Right hindlimb (tissue), 1 donor: ENCODE data around the gene ALK.

Source experiments
- DNase-seq: peaks from one replicate; pipeline ENCODE4 v3.0.0-alpha.2; 2018

Gene ALK

DNA sequence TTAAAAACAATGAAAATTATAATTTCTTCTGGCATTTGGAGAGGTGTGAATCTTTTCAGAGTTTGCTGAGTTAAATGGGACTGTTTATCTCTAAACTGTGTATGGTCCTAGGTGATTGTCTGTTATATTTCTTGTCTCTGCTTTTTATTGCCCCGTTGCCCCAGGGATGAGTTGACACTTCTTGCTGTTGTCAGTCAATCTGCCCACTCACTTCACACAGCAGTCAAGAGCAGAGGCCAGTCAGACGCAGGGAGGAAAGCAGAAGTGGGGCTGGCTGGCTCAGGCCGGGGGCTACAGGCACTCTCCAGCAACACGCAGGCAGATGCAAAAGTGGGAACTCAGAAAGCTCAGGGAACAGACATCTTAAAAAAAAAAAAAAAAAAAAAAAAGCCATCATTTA, 441.0 kb downstream of the ALK start:
- DNase-seq: no peak

DNA sequence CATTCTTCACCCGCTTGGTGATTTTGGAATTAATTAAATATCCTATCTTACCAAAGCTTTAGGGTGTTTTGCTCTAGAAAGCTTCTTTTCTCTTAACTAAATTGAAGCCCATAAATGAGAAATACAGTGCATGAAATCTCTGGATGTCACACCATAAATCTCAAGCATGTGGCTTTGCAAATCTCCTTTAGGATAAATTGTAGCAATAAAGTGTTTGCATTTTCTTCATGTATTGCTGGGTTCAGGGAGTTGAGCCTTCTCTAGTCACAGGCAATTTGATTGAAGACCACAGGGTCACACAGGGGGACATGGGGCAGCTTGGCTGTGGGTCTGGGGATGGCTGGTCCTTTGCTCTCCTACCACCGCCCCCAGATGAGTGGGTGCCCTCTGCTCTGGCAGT, 442.0 kb downstream of the ALK start:
- DNase-seq: no peak

DNA sequence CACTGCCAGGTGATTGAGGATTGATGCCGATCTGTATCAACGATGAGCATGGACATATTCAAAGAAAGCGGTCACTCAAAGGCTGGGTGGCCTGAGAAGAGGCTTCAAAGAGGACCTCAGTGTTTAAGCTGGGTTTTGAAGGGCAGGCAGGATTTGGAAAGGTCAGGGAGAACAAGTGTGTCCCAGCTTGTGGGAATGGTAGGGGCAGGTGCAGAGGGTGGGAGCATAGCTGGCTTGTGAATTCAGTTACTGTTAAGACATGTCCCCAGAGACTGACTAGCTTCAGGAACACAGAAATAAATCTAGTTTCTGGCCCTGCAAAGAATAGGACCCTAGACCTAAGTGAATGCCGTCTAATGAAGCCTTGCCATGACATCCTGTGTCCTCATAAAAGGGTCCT, 442.7 kb downstream of the ALK start:
- no peak for DNase-seq

DNA sequence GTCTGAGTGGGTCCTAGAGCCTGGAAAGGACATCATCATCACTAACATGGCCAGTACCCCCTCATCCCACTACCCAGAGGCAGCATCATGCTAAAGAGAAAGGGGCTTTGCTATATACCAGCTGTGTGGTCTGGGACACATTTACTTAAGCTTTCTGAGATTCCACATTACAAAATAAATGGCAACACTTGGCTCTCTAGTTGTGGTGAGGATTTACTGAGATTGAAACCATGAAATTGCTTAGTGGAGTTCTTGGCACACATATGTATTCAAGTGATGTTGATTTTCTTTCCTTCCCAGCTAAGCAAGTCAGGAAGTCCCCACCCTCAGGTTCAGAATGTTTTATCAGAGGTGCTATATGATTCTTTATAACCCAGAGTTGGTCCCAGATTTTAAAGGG, 444.2 kb downstream of the ALK start:
- DNase-seq: no peak

DNA sequence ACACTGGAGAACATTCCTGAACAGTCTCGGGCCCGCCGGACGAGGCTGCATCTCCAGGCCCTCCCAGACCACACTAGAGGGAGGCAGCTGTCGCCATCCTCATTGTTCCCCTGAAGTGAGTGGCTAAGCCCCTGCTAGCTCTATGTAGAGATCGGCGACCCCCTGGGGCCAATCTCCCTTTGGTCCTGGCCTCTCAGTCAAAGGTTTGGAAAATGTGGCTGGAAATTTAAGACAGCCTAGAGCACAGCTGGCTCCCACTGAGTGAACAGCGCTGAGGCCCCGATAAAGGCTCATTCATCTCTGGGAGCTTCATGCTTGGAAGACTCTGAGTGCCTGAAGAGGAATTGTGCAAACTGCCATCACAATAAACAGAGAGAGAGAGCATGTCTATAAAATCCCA, 445.9 kb downstream of the ALK start:
- DNase-seq: no peak

DNA sequence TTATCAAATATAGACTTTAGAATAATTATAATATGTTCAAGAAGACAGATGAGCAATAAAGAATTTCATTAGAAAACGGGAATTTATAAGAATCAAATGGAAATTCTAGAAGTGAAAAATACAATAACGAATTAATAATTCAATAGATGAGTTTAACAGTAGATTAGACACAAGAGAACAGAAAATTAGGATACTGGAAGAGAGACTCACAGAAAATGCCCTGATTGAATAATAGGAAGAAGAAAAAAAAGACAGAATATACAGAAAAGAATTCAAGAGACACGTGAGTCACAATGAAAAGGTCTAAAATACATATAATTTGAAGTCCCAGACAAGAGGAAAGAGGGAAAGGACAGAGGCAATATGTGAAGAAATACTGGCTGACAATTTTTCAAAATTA, 451.4 kb downstream of the ALK start:
- DNase-seq: no peak

DNA sequence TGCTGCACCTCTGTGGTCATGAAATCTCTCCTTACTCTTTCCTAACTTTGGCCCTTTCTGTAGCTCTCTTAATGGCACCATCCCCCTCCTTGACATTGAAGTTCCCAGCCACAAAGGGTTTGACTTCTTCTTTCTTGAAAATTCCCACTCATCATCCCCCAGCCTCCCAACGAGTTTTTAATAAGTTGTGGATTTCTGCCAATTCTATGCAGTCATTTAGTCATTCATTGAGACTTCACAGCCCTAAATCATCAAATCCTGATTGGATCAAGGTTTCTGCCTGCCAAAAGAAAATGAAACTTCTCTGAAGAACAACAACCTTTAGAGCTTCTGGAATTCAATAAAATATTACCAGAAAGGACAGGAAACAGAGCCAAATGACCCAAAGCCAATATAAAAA, 451.9 kb downstream of the ALK start:
- DNase-seq: no peak

DNA sequence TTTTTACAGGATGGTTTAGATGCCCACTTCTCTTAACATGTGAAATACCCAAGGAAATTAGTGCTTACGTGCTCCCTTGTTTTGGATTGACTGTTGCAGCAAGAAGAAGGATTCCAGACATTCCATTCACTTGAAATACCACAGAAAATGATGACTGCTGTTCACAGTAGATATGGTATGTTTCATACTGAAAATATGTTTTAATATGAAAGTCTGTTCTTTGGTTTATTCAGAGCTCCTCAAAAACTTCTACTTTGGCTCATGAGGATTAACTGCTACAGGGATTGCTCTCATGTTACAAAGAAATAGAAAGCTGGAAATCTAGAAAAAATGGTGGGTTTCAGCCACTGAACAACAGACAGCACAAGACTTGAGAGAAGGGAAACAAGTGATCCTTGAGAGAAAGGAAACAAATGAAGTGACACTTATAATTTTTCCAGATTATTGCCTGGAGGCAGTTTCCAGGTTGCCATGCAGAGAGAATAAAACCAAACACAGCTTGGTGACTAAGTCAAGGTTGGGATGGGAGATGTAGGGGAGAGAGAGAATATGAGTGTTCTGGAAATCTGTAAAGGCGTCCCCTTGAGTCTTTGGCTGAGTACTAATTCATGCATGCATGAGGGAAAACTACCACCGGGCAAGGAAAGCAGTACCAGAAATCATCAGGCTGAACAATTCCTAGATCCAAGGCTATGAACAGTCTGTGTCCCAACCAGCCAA, 458.0 kb downstream of the ALK start:
- DNase-seq: no peak

DNA sequence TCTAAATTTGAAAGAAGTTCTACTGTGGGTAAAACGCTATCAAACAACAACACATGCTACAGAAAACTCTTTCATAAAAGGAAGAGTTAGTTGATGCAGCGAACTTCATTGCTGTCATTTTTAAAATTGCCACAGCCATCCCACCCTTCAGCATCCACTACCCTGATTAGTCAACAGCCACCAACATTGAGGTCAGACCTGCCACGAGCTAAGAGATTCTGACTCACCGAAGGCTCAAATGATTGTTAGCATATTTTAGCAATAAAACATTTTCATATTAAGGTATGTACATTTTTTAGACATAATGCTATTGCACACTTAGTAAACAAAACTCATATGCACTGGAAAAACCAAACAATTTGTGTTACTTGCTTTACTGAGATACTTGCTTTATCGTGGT, 459.1 kb downstream of the ALK start:
- DNase-seq: no peak

DNA sequence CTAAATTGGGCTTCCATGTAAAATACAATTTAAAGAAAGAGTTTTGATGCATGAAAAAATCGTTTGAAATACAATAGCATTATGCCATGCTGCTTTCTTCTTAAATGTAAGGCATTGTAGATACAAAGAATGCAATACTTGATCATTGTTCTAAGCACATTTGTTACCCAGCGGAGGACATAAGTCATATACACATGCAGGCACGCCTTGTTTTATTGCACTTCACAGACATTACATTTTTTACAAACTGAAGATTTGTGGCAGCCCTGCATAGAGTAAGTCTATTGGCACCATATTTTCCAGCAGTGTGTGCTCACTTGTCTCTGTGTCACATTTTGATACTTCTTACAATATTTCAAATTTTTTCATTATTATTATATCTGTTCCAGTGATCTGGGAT, 461.2 kb downstream of the ALK start:
- no peak for DNase-seq

DNA sequence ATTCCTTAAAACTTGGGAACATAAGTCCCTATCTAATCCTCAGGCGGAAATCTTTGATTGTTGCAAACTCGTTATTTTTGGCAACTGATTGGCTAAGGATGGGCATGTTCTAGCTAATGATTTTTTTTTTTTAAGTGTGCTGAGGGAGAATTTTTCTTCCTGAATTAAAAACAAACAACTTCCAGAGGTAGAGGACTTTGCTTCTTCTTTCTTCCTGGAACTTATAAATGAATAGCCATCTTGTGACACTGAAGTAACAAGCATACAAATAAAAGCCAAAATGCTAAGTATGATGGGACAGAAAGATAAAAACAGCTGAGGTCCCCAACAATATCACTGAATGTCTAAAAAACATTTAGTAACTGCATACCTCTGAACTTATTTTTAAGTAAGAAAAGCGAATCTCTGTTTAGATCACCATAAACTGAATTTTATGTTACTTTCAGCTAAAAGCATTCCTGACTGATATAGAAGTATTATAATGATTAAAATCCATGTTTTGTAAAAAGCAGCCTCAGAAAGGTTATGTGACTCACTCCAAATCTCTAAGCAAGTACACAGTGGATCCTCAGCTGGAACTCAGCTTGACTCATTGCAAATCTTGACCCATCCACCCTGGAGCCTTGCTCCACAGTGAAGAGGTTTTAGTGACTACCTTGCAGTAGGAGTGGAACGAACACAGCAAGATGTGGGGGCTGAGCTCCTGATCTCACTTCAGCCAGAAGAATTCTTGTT, 461.8 kb downstream of the ALK start:
- no peak for DNase-seq

DNA sequence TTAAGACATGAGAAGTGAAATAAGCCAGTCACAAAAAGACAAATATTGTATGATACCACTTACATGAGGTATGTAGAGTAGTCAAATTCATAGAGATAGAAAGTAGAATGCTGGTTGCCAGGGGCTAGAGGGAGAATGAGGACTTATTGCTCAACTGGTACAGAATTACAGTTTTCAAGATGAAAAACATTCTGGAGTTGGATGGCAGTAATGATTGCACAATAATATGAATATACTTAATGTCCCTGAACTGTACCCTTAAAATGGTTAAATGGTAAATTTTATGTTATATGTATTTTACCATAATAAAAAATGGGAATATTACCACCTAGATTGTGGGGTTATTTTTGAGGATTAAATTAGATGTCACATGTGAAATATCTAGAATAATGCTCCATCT, 465.0 kb downstream of the ALK start:
- DNase-seq: no peak

DNA sequence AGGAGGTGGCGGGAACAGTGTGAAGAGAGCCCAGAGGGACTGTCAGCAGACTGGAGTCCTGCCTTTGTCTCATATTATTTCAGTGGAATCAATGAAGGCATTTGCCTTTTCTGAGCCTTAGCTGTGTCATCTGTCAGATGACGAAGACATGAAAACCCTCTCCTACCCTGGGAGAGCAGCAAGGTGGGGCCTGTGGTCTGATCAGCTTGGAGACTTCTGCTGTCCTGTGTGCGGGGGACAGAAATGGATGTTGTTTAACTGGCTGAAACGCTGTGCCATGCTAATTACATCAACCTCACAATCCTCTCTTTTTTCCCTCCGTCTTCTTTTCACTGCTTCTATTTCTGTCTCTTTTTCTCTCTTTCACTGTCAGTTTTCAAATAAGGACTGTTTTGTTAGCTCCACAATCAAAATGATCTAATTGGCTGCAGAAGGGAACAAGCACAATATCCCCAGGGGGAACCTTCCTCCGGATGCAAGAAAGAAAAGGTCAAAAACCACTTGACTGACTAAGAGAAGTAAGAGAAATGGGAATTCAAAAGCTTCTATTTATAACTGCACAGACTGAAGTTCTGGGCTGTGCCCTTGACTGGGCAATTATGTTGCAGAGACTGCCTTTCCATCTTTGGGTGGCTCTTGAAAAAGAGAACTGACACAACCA, 466.1 kb downstream of the ALK start:
- no peak for DNase-seq

DNA sequence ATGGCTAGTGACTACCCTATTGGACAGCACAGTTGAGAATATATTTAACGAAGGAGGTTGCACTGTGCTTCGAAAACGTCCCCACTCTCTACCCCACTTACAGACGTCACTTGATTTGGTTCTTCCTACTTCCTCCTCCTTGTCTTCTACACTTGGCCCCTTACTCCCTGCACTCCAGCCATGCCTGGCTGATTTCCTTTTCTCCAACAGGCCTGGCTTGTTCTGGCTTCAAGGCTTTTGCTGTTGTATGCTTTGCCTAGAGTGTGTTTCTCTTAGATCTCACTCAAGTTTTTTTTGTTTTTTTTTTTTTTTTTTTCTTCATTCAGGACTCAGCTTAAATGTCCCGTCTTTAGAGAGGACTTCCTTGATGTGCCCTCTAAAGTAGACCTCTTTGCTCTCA, 469.4 kb downstream of the ALK start:
- no peak for DNase-seq

DNA sequence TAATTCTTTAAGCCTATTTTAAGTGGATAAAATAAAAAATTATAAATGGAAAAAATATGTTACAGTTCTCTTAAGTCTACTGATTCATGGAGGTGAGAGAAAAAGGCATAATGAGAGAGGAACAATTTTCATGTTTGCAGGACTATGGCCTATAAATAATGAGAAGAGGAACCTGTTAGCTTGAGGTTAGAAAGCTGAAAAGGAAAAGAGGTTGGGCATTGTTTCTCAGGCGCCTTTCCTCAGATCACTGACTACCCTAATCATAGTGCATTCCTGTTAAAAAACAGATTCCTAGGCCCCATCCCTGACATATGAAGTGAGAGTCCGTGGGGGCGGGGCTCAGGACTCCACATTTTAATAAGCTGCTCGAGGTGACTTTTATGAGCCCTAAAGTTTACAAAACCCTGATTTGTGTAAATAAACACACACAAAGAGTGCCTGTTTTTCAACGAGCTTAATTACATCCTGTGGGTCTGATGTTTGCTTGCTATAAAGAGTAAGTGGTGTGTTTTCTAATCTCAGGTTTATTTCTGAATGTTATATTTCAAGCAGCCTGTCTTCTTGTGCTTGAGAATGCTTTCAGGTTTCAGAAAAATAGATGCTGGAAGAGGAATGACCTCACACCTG, 470.7 kb downstream of the ALK start:
- no peak for DNase-seq

DNA sequence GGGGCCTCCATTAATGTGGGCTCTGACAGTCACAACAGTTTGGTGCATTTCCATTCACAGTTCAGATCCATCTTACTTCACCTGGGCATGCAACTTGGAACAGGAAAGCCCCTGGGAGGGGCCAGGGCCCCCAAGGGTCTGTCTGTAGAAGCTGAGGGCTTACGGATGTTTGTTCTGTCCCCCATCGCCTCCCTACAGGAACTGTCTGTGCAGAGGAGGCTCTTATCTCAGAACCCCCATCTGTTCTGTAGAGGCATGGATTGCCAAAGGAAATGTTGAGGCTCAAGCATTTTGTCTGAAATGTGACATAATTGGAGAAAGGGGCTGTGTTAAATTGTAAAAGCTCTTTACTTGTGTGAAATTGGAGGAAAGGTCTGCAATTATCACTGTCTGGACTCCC, 471.9 kb downstream of the ALK start:
- DNase-seq: no peak

DNA sequence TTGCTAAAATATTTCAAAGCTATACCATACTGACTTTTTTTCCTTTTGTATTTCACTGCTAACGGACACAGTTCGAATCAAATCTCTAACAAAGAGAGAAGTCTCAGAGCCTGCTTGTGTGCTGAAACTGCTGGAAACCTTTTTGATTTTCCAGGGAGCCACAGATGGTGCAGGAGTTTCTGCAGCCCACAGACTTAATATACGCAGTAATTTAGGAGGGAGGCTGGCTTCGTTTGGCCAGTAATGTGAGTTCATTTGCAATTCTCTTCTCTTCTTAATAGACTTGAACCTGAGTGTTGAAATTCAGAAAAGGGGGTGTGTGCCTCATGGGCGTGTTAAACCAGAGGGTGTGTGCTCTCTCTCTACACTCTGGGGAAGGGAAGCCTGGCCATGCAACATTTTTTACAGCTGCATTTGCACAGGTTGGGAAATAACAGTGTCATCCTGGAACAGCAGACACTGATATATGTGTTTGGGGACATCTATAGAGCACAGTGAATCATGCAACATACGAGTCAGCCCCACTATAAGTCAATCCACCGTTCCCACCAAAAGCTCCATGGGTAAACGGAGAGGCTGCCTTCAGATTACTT, 473.2 kb downstream of the ALK start:
- no peak for DNase-seq

DNA sequence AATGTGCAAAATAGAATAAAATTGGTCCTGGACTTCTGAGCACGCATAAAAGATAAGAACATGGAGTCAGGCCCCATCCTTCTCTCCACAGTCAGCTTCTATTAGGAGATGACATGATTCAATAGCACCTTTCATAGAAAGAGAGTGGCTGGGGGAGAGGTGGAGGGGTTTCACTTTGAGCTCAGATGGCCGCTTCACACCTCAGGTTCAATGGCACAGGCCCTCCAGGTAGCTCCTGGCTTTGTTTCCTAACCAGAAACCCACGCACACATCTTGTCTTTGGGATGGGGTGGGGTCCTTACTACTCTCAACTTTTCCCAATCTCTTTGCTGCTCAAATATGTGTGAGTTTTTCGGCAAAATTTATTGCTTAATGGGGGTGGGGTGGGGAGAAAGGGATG, 473.9 kb downstream of the ALK start:
- DNase-seq: no peak

DNA sequence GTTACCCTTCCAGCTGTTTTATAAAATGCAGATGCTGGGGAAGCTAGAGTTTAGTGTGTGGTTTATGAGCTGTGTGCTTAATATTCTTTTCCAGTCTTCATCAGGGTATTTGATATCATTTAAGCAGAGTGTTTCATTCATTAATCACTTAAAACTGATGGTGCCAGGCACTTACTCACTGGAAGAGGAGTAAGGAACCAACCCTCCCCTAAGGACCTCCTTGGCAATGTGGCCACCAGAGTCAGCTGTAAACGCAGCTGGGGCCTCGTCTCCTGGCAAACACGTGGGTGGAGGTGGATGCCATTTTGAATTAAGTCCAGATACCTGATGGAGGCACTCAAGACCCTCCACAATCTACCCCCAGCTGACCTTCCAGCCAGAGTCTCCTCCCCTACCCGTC, 474.5 kb downstream of the ALK start:
- DNase-seq: no peak

DNA sequence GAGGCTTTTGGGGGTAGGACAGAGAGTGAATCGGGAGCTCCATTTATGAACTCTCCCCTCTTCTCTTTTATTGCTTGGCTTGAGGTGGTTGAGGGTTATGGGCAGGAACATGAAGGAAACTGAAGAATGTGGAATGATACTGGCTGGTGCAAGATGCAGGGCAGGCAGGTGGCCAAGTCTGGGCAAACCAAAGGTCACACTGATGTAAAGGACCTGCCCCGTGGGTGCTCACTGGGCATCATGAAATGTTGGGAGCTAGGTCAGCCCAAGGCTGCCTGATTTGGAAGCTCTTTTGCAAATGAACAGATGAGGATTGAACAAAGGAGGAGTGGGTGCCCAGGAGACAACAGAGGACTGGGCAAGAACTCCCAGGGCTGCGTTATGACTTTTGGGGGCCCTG, 477.2 kb downstream of the ALK start:
- no peak for DNase-seq

DNA sequence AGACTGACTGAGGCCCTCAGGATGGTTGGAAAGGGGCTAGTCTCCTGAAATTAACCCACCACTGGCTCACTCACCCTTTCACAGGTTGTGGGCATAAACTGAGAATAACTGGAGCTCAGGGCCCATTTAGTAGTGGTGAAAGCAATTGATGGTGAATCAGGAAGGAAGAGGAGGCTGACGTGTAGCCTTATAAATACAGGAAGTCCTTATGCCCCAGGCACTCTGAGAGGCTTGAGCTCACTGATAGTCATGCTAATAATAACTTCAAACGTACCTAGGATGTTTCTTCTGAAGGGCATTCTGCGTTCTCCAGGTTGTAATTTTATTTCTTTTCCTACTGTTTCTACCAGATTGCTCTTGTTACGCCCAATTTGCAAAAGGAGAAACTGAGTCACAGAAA, 477.8 kb downstream of the ALK start:
- no peak for DNase-seq

DNA sequence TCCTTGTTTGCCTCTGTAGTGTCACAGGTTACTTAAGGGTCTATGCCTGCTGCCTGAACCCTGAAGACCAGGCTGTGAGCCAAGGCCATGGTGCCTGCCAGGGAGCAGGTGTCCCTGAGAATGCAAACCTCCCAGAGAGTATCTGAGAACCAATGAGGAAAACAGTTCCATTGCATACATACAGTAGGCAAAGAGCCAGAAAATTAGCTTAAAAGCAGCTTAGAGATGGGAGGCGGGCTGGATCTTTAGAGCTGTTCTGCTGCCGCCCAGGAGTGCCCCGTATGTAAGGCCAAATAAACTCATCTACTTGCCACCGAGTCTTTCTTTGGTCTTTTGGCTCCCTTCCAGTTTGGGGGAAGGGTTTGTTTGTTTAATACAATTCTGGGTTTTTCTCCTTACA, 478.2 kb downstream of the ALK start:
- DNase-seq: no peak

DNA sequence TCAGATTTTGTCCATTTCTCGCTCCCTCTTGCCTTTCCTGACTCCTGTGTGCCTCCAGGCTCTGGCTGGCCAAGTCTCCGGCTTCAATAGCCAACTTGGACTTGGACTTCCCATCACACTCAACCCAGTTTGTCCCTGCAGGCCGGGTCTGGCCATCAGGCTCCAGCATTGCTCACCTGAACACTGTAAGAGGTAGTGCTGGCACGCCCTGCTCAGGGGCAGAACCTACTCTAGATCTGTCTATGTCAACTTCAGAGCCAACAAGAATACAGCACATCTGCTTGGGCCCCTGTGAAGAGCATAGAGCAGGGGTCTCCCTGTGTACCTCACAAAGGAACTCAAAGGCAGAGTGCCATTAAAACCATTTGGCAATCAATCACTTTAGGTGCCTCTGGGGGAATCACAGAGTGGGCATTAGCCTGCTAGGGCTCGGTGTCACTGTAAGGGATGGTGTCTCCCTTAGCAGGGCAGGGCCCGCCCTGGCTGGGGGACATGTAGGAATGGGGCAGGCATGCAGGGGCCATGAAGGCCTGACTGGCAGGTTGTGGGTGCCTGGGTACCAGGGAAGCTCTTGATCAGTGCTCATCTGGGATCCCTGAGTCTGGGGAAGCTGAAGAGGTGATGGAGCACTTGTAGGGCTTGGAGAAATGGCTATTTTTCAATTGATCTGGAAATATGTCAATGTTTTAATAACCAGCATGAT, 480.3 kb downstream of the ALK start:
- DNase-seq: no peak
